HG03432 (cell line): ENCODE data around the gene GZF1.

Experiments used
- ATAC-seq: cut with Tn5 transposase; IDR thresholded peaks from one replicate; pipeline ENCODE4 v1.9.1; 2021; ENCODE audit warnings: mild to moderate bottlenecking, moderate library complexity; ENCODE audit not compliant: unreplicated experiment

The GZF1 gene

DNA sequence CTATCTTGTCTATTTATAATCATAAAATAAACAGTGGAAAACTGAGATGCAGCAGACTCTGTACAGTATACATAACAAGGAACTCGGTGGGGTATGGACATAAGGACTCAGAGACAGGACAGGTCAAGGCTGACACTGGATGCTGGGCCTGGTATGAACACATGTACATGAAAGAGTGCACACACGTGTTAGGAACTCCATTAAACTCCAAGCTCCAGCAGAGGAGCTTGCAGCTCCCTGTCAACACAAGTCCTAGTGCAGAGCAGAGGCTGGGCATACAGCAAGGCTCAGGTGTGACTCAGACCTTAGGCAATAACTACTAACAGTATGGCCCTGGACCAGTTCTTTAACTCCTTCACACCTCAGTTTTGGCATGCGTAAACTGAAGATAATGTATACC lies 42.2 kb downstream of the GZF1 start:
- ATAC-seq, result no peak

DNA sequence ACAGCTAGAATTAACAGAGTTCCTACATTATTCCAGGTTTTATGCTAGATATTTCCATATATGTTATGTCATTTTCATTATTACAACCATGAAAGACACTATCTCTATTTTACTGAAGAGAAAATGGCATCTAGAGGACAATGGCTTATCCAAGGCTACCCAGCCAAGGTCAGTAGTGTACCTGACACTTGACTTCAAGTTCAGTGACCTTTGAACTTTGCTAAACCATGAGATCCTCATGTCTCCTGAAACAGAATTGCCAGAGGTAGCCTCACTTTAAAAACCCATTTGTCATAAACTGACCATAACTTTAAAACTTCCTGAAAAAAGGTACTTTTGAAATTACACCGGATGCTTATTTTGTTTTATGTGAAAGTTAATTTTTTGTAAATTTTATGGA lies 44.9 kb downstream of the GZF1 start:
- no peak for ATAC-seq

DNA sequence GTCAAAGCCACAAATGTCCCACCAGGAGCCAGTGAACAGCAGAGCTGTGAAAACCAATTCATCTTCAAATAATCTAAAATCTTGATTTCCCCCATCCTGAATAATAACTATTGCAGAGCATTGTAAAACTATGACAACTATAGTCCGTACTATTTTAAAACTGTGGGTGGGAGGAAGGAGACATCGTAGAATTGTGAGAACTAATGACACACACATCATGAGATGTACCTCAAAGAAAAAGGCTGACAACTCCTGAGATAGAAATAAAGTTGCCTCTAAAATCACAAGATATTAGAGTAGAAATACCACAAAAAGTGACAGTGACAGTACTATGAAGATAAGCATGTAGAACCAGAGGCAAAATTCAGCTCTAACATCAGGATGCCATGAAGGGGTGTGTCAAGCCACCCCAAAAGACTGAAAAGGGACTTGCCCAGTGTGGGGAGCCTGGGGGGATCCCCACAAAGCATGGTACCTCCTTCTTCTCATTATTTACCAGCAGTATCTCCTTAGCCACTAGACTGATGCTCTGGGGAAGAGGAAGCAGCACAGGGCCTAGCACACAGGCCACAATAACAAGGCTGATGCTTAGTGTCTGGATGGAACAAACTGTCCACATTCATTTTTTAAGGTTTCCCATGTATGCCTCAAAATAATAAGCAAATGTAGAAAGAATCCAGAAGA lies 45.9 kb downstream of the GZF1 start:
- peak; percentile 84 for ATAC-seq

DNA sequence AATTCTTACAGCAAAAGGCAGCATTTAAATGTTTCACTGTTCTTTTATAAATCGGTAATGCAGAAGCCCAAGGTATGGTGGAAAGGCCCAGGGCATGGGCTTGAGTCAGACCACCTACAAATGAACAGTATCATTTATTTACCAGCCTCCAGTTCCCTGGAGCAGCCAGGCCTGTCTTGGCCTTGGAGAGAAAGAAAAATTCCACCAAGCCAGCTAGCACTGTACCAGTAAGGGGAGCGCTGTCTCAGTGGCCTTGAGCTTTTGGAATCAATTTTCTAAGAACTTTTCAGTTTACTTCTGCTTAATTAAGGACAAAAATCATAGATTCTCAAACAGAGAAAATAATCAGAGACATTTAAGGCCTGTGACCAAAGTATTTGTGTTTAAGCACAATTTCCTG lies 47.0 kb downstream of the GZF1 start:
- no peak for ATAC-seq

DNA sequence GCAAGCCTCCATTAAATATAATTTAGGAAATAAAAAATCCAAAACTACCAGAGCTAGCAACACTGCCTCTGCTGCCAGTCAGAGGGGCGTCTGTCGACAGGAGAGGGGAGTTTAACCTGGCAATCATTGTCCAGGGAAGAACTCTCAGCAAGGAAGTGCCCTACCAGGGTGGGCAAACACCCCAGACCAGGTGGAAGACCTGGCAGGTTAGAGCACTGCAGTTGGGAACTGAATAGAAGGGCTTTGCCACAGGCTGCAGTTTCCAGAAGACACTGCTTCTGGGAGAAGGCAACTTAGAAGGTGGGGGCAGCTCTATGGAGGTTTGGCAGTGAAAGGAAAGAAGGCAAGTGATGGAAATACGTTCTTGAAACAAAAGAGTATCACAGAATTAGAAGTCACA lies 47.8 kb downstream of the GZF1 start:
- ATAC-seq, result no peak

DNA sequence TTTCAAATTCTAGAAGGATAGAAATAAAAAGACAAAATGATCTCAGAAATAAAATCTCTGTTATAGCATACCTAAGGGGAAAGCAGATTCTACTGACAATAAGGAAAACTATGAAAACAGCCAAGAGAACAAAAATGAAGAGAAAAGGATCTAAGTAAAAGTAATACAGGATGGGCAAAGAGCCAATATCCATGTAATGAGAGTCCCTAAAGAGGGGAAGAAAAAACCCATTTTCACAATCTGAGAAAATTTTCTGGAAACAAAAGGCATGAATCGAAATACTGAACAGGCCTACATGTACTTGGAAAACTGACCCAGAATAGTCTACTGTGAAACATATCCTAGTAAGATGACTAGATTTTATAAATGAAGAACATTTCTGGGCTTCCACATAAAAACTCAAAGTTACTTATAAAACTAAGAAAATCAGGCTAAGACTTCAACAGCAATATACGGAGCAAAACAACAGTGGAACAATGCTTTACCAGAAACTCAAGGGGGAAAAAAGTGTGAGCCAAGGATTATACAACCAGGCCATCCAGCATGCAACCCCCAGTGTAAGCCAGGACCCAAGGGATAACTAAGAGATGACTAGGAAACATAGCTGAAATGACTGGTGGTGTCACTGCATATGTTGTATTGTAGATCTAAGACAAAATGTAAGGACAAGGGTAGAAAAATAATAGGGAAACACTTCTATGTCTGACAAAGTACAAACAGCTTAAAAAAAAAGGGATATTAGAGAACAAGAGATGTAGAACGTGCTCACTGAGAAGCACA lies 49.1 kb downstream of the GZF1 start:
- ATAC-seq, result no peak

DNA sequence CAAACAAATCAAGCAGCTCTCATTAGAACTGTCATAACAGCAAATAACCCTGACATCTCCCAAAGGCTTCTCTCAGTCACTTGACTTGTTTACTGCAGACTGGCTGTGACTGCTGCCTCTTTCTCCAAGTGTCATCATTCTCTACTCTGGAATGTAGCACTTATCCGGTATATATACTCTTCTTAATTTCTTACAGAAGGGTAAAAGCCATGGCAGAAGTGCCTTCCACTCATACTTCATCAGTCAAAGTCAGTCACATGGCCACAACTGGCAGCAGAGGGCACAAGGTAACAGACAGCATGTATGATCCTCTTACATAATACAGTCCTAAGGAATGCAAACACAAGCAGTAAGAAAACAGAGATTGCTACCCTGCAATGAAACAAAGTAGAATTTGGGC lies 50.0 kb downstream of the GZF1 start:
- no peak for ATAC-seq

DNA sequence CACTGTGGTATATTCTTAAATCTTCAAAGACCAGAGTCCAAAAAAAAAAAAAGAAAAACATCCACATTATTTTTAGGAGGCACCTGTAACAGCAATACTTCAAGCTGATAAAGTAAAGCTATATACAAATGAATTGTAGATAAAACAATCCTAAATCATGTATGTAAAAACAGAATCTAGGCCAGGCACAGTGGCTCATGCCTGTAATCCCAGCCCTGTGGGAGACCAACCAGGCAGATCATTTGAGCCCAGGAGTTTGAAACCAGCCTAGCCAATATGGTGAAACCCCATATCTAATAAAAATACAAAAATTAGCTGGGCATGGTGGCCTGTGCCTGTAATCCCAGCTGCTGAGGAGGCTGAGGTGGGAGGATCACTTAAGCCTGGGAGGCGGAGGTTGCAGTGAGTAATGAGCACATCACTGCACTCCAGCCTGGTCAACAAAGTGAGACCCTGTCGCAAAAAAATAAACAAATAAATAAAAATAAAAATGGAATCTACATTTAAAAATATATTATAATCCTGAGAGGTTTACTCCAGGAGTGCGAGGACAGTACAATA lies 52.0 kb downstream of the GZF1 start:
- ATAC-seq, result no peak

DNA sequence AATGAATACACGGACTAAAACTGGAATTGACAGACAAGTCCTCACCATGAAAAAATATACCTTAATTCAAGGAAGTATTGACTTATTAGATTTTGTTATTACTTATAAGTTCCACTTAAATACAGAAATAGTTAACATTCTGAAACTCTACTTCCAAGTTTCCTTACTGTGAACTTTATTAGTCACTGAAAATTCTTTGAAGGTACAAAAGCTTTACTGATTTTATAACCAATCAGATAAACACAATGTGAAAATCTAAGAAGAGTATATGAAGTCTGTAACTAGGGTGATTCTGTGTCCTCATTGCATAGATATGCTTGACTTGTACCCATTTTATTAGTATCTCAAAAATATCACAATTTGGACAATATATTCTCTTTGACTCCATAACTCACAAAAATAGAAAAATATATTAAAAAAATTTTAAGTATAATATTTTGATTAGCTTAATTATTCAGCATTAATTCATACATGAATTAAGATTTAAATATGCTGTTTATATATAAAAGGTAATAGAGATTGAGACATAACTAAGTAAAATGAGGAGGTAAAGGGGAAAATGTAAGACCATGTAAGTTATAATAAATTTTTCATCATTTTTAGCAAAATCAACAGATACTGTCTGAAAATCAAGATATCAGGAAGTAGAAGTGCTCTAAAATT lies 52.7 kb downstream of the GZF1 start:
- no peak for ATAC-seq

DNA sequence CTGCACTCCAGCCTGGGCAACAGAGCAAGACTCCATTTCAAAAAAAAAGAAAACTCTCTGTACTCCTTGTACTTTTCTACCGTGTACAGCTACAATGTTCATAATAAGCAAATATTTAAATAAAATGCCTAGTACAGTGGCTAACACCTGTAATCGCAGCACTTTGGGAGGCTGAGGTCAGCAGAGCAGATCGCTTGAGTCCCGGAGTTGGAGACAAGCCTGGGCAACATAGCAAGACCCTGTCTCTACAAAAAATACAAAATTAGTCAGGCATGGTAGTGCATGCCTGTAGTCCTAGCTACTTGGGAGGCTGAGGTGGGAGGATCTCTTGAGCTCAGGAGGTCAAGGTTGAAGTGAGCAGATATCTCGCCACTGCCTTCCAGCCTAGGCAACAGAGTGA lies 53.6 kb downstream of the GZF1 start:
- no peak for ATAC-seq

DNA sequence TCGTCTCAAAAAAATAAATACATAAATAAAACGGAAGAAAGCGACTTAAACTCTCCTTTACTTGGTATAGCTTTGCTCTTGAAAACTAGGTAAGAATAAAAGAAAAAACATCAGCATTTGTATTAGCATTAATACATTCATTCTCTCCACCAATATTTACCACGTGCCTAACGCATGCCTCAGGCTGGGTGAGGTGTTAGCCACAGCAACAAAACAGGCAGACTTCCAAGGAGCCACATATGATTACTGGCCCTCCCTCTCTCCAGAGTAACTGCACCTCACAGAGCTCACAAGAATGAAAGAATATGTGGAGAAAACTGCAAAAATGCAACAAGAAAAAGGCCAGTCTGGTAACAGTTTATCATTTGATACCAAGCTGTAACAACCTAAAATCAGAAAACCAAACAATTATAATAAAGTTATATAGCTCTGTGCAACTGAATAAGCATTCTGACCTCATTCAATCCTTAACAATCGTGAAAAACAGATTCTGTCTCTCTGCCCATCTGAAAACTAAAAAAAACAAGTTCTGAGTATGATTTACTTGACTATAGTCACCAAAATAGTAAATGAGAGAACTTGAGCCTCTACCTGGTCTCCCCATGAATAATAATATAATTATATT lies 54.1 kb downstream of the GZF1 start:
- no peak for ATAC-seq

DNA sequence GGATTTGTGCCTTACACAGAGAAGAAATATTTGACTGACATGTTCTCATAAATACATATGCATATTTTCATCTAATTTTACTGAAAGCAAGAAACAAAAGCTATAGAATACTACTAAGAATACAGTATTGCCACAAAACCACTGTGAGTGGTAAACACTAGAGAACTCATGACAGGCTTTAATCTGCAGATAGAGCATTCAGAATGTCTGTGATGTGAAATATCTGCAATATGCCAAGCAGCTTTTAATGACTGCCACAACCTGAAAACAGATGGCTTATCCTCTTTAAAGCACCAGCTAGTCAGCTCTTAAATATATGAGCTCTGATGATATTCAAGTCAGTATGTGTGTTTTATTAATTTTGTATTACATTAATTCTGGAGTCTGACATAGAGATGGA lies 55.9 kb downstream of the GZF1 start:
- ATAC-seq, result no peak

DNA sequence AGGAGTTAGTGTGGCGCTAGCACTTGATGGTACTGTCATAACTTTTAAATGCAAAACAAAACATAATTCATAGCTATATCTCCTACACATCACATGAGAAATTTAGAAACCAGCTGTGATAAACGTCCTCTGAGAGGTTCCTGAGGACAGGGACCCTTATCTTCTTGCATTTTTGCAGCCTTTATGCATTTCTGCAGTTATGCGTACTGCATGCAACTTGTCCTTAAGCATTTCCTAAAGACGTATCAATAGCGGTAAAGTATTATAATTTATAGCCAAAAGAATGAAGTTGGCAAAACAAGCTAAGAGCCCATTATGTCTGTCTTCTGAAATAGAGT lies 57.6 kb downstream of the GZF1 start:
- no peak for ATAC-seq

DNA sequence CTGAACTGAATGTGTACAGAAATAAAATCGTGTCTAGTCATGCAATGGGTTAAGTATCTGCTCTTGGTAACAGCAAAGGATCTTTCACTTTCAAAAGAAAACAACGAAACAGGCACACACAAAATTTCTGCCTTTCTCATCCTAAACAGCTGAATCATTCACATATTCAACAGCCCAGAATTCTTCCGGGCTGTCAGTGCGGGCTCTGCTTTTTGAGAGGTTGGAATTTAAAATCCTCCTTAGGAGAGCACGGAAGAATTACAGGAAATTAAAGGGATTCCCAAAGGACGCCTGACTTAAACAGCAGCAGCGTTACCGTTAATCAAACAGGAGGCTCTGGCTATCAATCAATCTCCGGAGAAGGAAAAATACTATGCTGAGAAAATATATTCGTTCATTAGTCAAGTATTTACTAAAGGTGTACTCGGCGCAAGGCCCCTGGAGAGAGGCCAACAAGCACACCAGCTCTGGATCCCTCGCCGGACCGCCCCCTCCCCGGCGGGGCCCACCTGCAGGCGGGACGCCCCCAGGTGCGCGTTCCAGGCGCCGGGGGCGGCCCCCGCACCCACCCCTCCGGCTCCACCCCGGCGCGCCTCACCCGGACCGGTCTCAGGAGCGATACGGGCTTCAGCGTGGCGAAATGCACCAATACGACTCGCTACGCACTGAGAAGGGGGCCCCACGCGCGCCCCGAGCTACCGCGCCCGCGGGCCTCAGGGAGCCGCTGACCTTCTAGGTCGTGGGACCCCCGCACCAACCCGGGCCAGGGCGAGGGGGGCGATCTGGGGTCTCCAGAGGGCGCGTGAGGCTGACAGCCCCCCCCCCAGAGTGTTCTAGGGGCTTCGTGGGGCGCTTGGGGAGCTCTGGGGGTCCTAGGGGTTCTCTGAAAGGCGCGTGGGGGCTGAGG lies 58.3 kb downstream of the GZF1 start:
- peak; percentile 32 for ATAC-seq

DNA sequence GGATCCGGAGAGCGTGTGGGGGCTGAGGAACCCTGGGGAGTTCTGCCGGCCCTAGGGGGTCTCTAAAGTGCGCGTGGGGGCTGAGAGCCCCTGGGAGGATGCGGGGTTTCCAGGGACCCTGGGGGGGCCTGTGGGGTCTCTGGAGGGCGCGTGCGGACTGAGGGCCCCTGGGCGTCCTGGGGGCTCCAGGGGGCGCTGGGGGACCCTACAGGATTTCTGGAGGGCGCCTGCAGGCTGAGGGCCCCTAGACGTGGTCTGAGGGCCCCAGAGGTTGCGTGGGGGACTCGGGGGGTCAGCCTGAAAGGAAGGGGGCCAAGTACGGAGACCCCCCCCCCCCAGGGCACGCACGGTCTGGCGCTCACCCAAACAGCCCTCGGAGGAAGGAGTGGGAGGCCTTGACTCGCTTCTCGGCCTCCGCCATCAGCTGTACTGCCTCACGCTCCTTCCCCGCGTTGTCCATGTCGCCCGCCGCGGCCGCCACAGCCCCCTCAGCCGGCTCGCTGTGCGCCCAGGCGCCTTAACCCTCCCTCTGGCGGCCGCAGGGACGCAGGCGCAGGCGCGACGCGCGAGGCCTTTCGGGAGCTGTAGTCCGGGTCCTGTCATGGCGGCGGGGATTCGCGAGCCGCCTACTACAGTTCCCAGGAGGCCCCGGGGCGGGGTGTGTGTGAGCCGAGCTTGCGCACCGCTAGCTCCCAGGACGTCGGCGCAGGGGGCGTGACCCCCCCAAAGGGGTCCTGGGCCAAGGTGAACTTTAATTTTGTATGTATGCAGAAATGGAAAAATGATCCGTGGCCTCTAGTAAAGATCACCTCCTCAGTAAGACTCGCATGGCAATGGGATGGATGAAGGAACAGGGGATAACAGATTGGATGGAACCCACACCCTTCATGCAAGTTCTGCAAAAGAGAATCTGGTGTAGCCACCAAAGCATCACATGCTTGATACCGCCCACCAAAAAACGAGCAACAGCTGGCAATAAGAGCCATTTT lies 59.3 kb downstream of the GZF1 start, which contains the start of gene NAPB:
NAPB (minus strand) TSS at position 546 of the 989 bp plus-strand sequence; CDS start at position 460, 86 bp downstream.
- peak; percentile 97 for ATAC-seq
